A673 (cell line): ENCODE results near the gene TRERF1. TPM values are rescaled to one million over a fixed set of nuclear protein-coding genes. Genes with fewer than 3 reads are reported as not detected.

ENCODE experiments used
- BruUV-seq: library from RNA; stranded (reverse); fragments of 400-500 nt; replicated peaks from 2 replicates; lab custom pipeline; 2021; lab: Mats Ljungman, UMichigan
- CTCF ChIA-PET: fragments of 300-600 bp; sonication (Branson Sonifier 250); formaldehyde crosslinking; loops from one replicate; lab custom pipeline; 2022; ENCODE audit warnings: antibody characterized with exemption; lab: Charles Lee
- POLR2A ChIA-PET: fragments of 300-600 bp; sonication (Branson Sonifier 250); formaldehyde crosslinking; loops from one replicate; lab custom pipeline; 2022; ENCODE audit warnings: antibody characterized with exemption; ENCODE audit not compliant: low non-redundant PET; lab: Charles Lee
- DNase-seq: peaks from one replicate; pipeline ENCODE4 v3.0.0-alpha.2; 2015; ENCODE audit warnings: low spot score
- H3K27ac ChIP-seq: fragments of 200-600 bp; sonication (generic); 2 replicates; pipeline ENCODE4 v1.5.1; 2016; ENCODE audit warnings: mixed run types, low read depth, mild to moderate bottlenecking, mixed read lengths, antibody characterized with exemption, low read length; ENCODE audit not compliant: poor library complexity, severe bottlenecking
- H3K27me3 ChIP-seq: fragments of 200-600 bp; sonication (generic); replicated peaks from 2 replicates; pipeline ENCODE4 v1.6.1; 2017; ENCODE audit warnings: mixed run types, low read depth, mild to moderate bottlenecking, mixed read lengths, antibody characterized with exemption, low read length; ENCODE audit not compliant: insufficient read depth, poor library complexity
- H3K36me3 ChIP-seq: fragments of 200-600 bp; sonication (generic); 2 replicates; pipeline ENCODE4 v1.6.1; 2016; ENCODE audit warnings: mixed run types, mild to moderate bottlenecking, mixed read lengths, antibody characterized with exemption, low read length; ENCODE audit not compliant: insufficient read depth, poor library complexity, severe bottlenecking
- H3K4me1 ChIP-seq: fragments of 200-600 bp; sonication (generic); 2 replicates; pipeline ENCODE4 v1.6.1; 2017; ENCODE audit warnings: mixed run types, mild to moderate bottlenecking, mixed read lengths, antibody characterized with exemption, low read length; ENCODE audit not compliant: insufficient read depth, poor library complexity, severe bottlenecking
- H3K4me3 ChIP-seq: fragments of 200-600 bp; sonication (generic); 2 replicates; pipeline ENCODE4 v1.5.1; 2016; ENCODE audit warnings: low read depth, mixed run types, mild to moderate bottlenecking, mixed read lengths, low read length; ENCODE audit not compliant: poor library complexity, severe bottlenecking
- H3K9me3 ChIP-seq: fragments of 200-600 bp; sonication (generic); 2 replicates; pipeline ENCODE4 v1.6.1; 2016; ENCODE audit warnings: mixed run types, low read depth, mild to moderate bottlenecking, mixed read lengths, antibody characterized with exemption, low read length; ENCODE audit not compliant: poor library complexity, severe bottlenecking
- EZH2 ChIP-seq: fragments of 200-600 bp; sonication (generic); IDR thresholded peaks from 2 replicates; pipeline ENCODE4 v1.6.1; 2017; ENCODE audit warnings: borderline replicate concordance, low read depth, mild to moderate bottlenecking, mixed read lengths, antibody characterized with exemption, low read length; ENCODE audit not compliant: poor library complexity, severe bottlenecking
- intact Hi-C: fragments of 100-400 bp; cut with micrococcal nuclease; formaldehyde crosslinking; loops from one replicate; pipeline ENCODE4 v1.10.0; 2022; ENCODE audit not compliant: unreplicated experiment
- total RNA-seq: library from RNA; stranded (reverse); gene quantifications from 2 replicates; pipeline ENCODE4 v1.2.3, GENCODE V29; 2021
- TF ChIP-seq, protein P1 (sequence below): fragments of 300-800, 200-600 bp; sonication (generic); conservative IDR thresholded peaks from 2 replicates; pipeline ENCODE4 v1.5.1; 2017; ENCODE audit warnings: low read depth, mild to moderate bottlenecking, antibody characterized with exemption, low read length, moderate library complexity, mixed read lengths

TRERF1 gene
- total RNA-seq, 1 experiment from 2014 or later, result 9.5 TPM

- H3K4me1 ChIP-seq, result no peaks in the 10 kb centered on the region
- CTCF ChIA-PET, result no interaction called here
These were observed 109.8 kb downstream of the TRERF1 start for GRCh38 chr6:42341771-42342553.

DNA sequence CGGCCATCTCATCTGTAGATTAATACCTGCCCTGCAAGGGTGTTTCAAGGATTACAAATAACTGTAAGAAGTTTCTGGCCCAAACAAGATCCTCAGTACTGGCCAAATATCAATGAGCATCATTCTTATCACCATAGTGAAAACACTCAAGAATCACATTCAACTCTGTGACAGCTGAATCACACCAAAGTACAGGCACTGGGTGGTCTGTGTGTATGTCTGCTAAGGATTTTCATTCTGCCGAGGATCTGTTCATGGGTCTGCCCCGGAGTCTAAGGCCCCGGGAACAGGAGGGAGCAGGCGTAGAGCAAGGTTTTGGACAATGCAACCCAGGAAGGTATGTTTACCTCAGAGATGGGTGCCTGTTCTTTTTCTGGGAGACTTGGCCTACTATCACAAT, 110.5 kb downstream of the TRERF1 start:
- no peak overlapping the region for H3K27ac ChIP-seq
- POLR2A ChIA-PET, result no interaction called here
- TF ChIP-seq, protein P1, sequence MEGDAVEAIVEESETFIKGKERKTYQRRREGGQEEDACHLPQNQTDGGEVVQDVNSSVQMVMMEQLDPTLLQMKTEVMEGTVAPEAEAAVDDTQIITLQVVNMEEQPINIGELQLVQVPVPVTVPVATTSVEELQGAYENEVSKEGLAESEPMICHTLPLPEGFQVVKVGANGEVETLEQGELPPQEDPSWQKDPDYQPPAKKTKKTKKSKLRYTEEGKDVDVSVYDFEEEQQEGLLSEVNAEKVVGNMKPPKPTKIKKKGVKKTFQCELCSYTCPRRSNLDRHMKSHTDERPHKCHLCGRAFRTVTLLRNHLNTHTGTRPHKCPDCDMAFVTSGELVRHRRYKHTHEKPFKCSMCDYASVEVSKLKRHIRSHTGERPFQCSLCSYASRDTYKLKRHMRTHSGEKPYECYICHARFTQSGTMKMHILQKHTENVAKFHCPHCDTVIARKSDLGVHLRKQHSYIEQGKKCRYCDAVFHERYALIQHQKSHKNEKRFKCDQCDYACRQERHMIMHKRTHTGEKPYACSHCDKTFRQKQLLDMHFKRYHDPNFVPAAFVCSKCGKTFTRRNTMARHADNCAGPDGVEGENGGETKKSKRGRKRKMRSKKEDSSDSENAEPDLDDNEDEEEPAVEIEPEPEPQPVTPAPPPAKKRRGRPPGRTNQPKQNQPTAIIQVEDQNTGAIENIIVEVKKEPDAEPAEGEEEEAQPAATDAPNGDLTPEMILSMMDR, result no peak
- TF ChIP-seq EZH2, result no peak

More at GRCh38 chr6:42341771-42342553, 109.8 kb downstream of the TRERF1 start:
- Histone ChIP-seq H3K27me3 (no peaks in the 10 kb centered on the region), H3K27ac (no peak overlapping the region), H3K4me3 (no peak overlapping the region), H3K36me3 (no peaks in the 10 kb centered on the region), H3K9me3 (no peaks in the 10 kb centered on the region)
- POLR2A ChIA-PET, result no interaction called here
- no peak for TF ChIP-seq EZH2
- TF ChIP-seq, protein P1, result no peak
- BruUV-seq, result no TSS peak
- no peak for DNase-seq
- intact Hi-C loops, result no loop called here

GRCh38 chr6:42340511-42340910, 111.2 kb downstream of the TRERF1 start:
- CTCF ChIA-PET, result no interaction called here
- intact Hi-C loops, result no loop called here
- H3K27ac ChIP-seq, result no peak overlapping the region

More for the DNA sequence above, 110.5 kb downstream of the TRERF1 start:
- H3K36me3 ChIP-seq, result no peaks in the 10 kb centered on the region
- H3K9me3 ChIP-seq, result no peaks in the 10 kb centered on the region
- BruUV-seq, result no TSS peak
- CTCF ChIA-PET, result no interaction called here
- H3K4me1 ChIP-seq, result no peaks in the 10 kb centered on the region
- no peak overlapping the region for H3K4me3 ChIP-seq
- intact Hi-C loops, result no loop called here
- DNase-seq, result no peak
- H3K27me3 ChIP-seq, result no peaks in the 10 kb centered on the region

More at GRCh38 chr6:42340511-42340910, 111.2 kb downstream of the TRERF1 start:
- Histone ChIP-seq H3K9me3 (no peaks in the 10 kb centered on the region), H3K27me3 (no peaks in the 10 kb centered on the region), H3K36me3 (no peaks in the 10 kb centered on the region), H3K4me1 (no peaks in the 10 kb centered on the region), H3K4me3 (no peak overlapping the region)
- POLR2A ChIA-PET, result interaction anchor here (0.6 kb wide), 1 partner anchor 44 kb away, joined by 3 read pairs; no protein-coding TSS in a partner anchor
- no peak for DNase-seq
- BruUV-seq, result no TSS peak
- TF ChIP-seq, protein P1, result no peak
- TF ChIP-seq EZH2, result no peak
